ENCODE data around the gene RIPOR2. TPM values are rescaled to one million over a fixed set of nuclear protein-coding genes. Genes with fewer than 3 reads are reported as not detected.

RIPOR2 gene
- total RNA-seq, 4 donors from 2014 or later = 8.8 to 27.0 (median 19.0) TPM

GRCh38 chr6:24926192-24926591 is 9.6 kb downstream of the RIPOR2 start:
- Histone ChIP-seq H3K27me3 (no peaks in the 10 kb centered on the region), H3K9me3 (no peaks in the 10 kb centered on the region), H3K4me3 (no peak overlapping the region), H3K27ac (no peak overlapping the region), H3K36me3 (no peaks in the 10 kb centered on the region), H3K4me1 (peaks cover 0 to 22% (median 13%) of the 10 kb centered on the region in 4 donors)
- TF ChIP-seq CTCF (IDR thresholded peaks at IDR 0.05) = no peak
- TF ChIP-seq EP300 (IDR thresholded peaks at IDR 0.05) = no peak
- TF ChIP-seq POLR2A (IDR thresholded peaks at IDR 0.05) = no peak
- 65 to 67% methylated on average over 3 of the region's 3 CpGs for WGBS, 2 donors
- no peak for DNase-seq (ENCODE audit: low spot score in 2 of 2)

GRCh38 chr6:24925661-24926060 is 10.1 kb downstream of the RIPOR2 start:
- no peaks in the 10 kb centered on the region for H3K9me3 ChIP-seq
- no peaks in the 10 kb centered on the region for H3K36me3 ChIP-seq
- no peak overlapping the region for H3K4me3 ChIP-seq
- peaks cover 0 to 16% (median 10%) of the 10 kb centered on the region in 4 donors for H3K4me1 ChIP-seq
- H3K27ac ChIP-seq = no peak overlapping the region
- no peak for TF ChIP-seq CTCF (IDR thresholded peaks at IDR 0.05)
- TF ChIP-seq EP300 (IDR thresholded peaks at IDR 0.05) = no peak
- no peaks in the 10 kb centered on the region for H3K27me3 ChIP-seq
- DNase-seq (ENCODE audit: low spot score in 2 of 2) = no peak

GRCh38 chr6:24924580-24925356 is 11.0 kb downstream of the RIPOR2 start:
- no peak for TF ChIP-seq POLR2A (IDR thresholded peaks at IDR 0.05)
- TF ChIP-seq EP300 (IDR thresholded peaks at IDR 0.05) = no peak
- TF ChIP-seq CTCF (IDR thresholded peaks at IDR 0.05) = no peak
- H3K27ac ChIP-seq = no peak overlapping the region
- H3K27me3 ChIP-seq = no peaks in the 10 kb centered on the region
- WGBS, 2 donors = 70 to 78% methylated on average over 2 of the region's 2 CpGs
- no peaks in the 10 kb centered on the region for H3K36me3 ChIP-seq
- peaks cover 0 to 7% (median 4%) of the 10 kb centered on the region in 4 donors for H3K4me1 ChIP-seq
- H3K9me3 ChIP-seq = no peaks in the 10 kb centered on the region
- no peak for DNase-seq (ENCODE audit: low spot score in 2 of 2)
- no peak overlapping the region for H3K4me3 ChIP-seq

GRCh38 chr6:24923885-24924401 is 11.8 kb downstream of the RIPOR2 start:
- DNase-seq (ENCODE audit: low spot score in 2 of 2) = no peak
- Histone ChIP-seq H3K27ac (no peak overlapping the region), H3K4me3 (no peak overlapping the region), H3K36me3 (no peaks in the 10 kb centered on the region), H3K4me1 (peaks cover 0 to 6% (median 4%) of the 10 kb centered on the region in 4 donors), H3K9me3 (no peaks in the 10 kb centered on the region), H3K27me3 (no peaks in the 10 kb centered on the region)
- 74 to 75% methylated on average over 8 of the region's 8 CpGs for WGBS, 2 donors
- TF ChIP-seq CTCF (IDR thresholded peaks at IDR 0.05) = no peak
- TF ChIP-seq EP300 (IDR thresholded peaks at IDR 0.05) = no peak
- TF ChIP-seq POLR2A (IDR thresholded peaks at IDR 0.05) = no peak

- Histone ChIP-seq H3K4me1 (peaks cover 0 to 10% (median under 1%) of the 10 kb centered on the region in 4 donors), H3K27ac (no peak overlapping the region), H3K27me3 (no peaks in the 10 kb centered on the region), H3K36me3 (no peaks in the 10 kb centered on the region), H3K4me3 (no peak overlapping the region), H3K9me3 (no peaks in the 10 kb centered on the region)
- WGBS, 2 donors = 81 to 83% methylated on average over 2 of the region's 2 CpGs
- TF ChIP-seq CTCF (IDR thresholded peaks at IDR 0.05) (no peak), POLR2A (IDR thresholded peaks at IDR 0.05) (no peak), EP300 (IDR thresholded peaks at IDR 0.05) (no peak)
- no peak for DNase-seq (ENCODE audit: low spot score in 2 of 2)
Measured at GRCh38 chr6:24922814-24923213, 12.9 kb downstream of the RIPOR2 start.

Measured in tibial nerve (tissue), 4 donors.